Activated T-cell treated with anti-CD3 and anti-CD28 coated beads, Interleukin-2, amount 50 U/mL, for 4 hours (primary cell): ENCODE data around the gene KCNQ5. TPM values are rescaled to one million over a fixed set of nuclear protein-coding genes. Genes with fewer than 3 reads are reported as not detected.

Experiments used
- ATAC-seq, 2 donors: fragments of 200-7000 bp; cut with Tn5 transposase; one replicate each; pipeline ENCODE4 v1.10.0; 2021
- DNase-seq: peaks from one replicate; pipeline ENCODE4 v3.0.0-alpha.2; 2020
- H3K27me3 Mint-ChIP-seq: one replicate; pipeline ENCODE4 v1.8.0; 2021; ENCODE audit warnings: low read depth, mixed read lengths
- H3K36me3 Mint-ChIP-seq: one replicate; pipeline ENCODE4 v1.8.0; 2022; ENCODE audit warnings: mixed read lengths; ENCODE audit not compliant: insufficient read depth
- H3K4me1 Mint-ChIP-seq: one replicate; pipeline ENCODE4 v1.8.0; 2021; ENCODE audit warnings: low read depth, mixed read lengths
- H3K4me3 Mint-ChIP-seq: one replicate; pipeline ENCODE4 v1.8.0; 2021; ENCODE audit warnings: mild to moderate bottlenecking, moderate library complexity, mixed read lengths
- H3K9me3 Mint-ChIP-seq: one replicate; pipeline ENCODE4 v1.8.0; 2021; ENCODE audit warnings: mixed read lengths
- total RNA-seq, 3 donors: library from RNA; stranded (reverse); gene quantifications; one replicate each; pipeline ENCODE4 v1.2.1, GENCODE V29; 2021

KCNQ5 gene
- total RNA-seq, 3 donors from 2014 or later: 9.7 to 13.1 (median 11.0) TPM

GRCh38 chr6:72650081-72650745 is 28.3 kb downstream of the KCNQ5 start:
- no peak for DNase-seq
- H3K27me3 Mint-ChIP-seq: no peaks in the 10 kb centered on the region
- peaks cover 2% of the 10 kb centered on the region for H3K36me3 Mint-ChIP-seq
- H3K4me3 Mint-ChIP-seq: peak overlapping the region; percentile 10
- H3K4me1 Mint-ChIP-seq: peaks cover 21% of the 10 kb centered on the region
- peak; percentile 24 to 44 for ATAC-seq
- H3K9me3 Mint-ChIP-seq: no peaks in the 10 kb centered on the region

- Mint-ChIP-seq H3K36me3 (peaks cover 5% of the 10 kb centered on the region), H3K9me3 (no peaks in the 10 kb centered on the region), H3K4me1 (peaks cover 21% of the 10 kb centered on the region), H3K4me3 (no peak overlapping the region), H3K27me3 (no peaks in the 10 kb centered on the region)
- ATAC-seq: no peak
- DNase-seq: no peak
Measured at GRCh38 chr6:72651174-72651573, 29.3 kb downstream of the KCNQ5 start.

DNA sequence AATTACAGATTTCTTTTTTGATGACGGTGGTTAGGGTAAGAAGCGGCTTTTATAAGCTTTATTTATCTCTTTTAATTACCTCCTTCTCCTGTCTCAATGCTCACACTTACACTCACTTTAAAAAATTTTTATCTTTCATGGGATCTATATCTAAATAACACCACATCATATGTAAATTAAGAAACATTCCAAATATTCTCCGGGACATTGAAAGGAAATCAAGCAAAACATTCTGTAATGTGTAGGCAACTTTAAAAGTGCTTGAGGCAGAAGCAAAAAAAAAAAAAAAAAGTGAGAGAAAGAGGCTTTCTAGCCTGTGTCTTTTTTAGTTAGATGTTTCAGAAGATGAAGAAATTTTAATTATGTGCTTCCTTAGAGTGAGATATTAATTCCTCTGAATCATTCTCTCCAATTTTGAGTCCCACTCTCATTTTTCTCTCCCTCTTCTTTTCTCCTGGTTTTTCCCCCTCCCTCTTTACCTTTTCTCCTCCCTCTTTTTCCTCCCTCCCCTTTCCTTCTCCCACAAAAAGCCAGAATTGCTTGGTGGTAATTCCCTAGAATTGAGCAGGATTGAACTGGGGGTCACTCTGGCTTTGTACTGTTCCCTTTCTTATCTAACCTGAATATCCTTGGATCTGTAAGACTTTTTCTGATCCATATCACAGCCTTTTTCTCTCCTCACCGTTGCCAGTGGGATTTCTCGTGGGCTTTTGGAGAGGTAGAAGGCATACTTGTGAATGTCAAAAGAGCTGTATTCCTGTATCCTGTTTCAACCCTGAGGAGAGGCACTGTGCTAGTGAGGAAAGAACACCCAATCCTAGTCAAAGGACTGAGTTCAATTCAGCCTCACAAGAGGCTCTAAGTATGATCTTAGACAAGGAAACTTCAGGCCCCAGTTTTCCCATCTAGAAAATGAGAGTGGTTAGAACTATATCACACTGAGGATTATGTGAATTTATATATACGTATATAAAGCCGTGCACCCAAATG is 30.4 kb downstream of the KCNQ5 start:
- no peak for DNase-seq
- H3K4me1 Mint-ChIP-seq: peaks cover 21% of the 10 kb centered on the region
- no peaks in the 10 kb centered on the region for H3K9me3 Mint-ChIP-seq
- H3K27me3 Mint-ChIP-seq: no peaks in the 10 kb centered on the region
- ATAC-seq: no peak
- peaks cover 5% of the 10 kb centered on the region for H3K36me3 Mint-ChIP-seq
- no peak overlapping the region for H3K4me3 Mint-ChIP-seq

DNA sequence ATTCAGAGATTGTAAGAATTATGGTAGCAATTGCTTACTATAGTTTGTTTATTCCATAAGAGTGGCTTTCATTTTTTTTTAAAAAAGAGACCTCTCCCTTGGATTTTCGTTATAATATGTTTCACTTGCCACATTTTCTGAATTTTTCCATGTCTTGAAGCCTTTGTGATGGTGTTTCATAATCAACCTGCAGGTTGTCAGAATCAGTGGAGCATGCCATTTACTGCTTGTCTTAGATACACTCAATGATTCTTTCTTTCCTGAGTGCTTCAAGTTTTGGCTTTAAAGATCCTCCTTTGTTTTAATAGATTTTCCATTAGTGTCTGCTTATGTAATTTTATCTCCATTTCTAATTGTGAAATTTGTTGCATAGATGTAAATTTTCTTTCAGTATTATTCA is 31.2 kb downstream of the KCNQ5 start:
- no peak for DNase-seq
- Mint-ChIP-seq H3K4me3 (no peak overlapping the region), H3K36me3 (peaks cover 5% of the 10 kb centered on the region), H3K4me1 (peaks cover 21% of the 10 kb centered on the region), H3K27me3 (no peaks in the 10 kb centered on the region), H3K9me3 (no peaks in the 10 kb centered on the region)
- no peak for ATAC-seq

DNA sequence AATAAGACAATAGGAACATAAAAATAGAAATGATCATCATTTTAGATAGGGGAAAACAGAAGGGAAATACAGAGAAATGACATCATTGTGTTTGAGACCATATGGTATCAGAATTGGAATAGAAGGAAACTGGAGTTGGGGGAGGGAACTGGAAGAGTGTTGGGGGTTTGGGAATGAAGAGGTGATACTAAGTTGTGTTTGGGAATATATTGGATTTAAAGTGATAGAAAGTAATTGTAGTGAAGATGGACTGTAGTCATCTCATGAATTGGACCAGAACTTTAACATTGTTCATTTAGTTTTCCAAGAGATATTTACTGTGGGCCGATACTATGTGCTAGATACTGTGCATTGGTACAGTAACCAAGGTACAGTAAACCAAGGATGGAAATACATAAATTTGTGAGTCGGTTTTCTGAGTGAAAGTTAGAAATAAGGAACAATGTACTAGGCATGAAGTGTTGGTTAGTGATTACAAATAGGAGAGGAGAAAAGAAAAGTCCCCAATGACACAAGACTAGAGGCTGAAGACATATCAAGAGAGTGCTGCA is 32.3 kb downstream of the KCNQ5 start:
- Mint-ChIP-seq H3K4me1 (peaks cover 21% of the 10 kb centered on the region), H3K9me3 (no peaks in the 10 kb centered on the region), H3K27me3 (no peaks in the 10 kb centered on the region), H3K36me3 (peaks cover 6% of the 10 kb centered on the region), H3K4me3 (no peak overlapping the region)
- no peak for ATAC-seq
- no peak for DNase-seq

- Mint-ChIP-seq H3K4me3 (no peak overlapping the region), H3K27me3 (no peaks in the 10 kb centered on the region), H3K9me3 (no peaks in the 10 kb centered on the region), H3K36me3 (peaks cover 7% of the 10 kb centered on the region), H3K4me1 (peaks cover 4% of the 10 kb centered on the region)
- ATAC-seq: no peak
- no peak for DNase-seq
Measured at GRCh38 chr6:72657407-72658197, 35.7 kb downstream of the KCNQ5 start.

GRCh38 chr6:72659754-72660153 is 37.9 kb downstream of the KCNQ5 start:
- Mint-ChIP-seq H3K4me3 (no peak overlapping the region), H3K9me3 (no peaks in the 10 kb centered on the region), H3K36me3 (peaks cover 7% of the 10 kb centered on the region), H3K27me3 (no peaks in the 10 kb centered on the region), H3K4me1 (no peaks in the 10 kb centered on the region)
- no peak for ATAC-seq
- DNase-seq: no peak

DNA sequence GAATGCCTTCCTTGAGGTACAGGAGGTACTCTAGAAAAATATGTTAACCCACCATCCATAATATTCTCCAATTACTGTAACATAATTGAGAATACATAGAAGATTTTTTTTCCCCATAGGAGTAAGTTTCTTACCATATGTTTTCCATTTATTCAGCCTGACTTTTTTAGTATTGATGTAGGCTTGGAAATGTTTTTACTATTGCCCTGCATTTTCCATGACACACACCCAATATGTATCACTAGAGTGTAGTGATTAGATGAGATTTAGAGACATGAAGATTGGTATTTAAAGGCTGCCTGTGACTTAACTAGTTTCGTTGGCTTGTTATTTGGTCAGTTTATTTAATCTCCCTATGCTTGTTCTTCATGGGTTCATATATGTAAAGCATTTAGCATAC is 39.5 kb downstream of the KCNQ5 start:
- Mint-ChIP-seq H3K36me3 (peaks cover 2% of the 10 kb centered on the region), H3K27me3 (no peaks in the 10 kb centered on the region), H3K4me3 (no peak overlapping the region), H3K9me3 (no peaks in the 10 kb centered on the region), H3K4me1 (no peaks in the 10 kb centered on the region)
- DNase-seq (no peak), ATAC-seq (no peak)

GRCh38 chr6:72665599-72665998 is 43.7 kb downstream of the KCNQ5 start:
- Mint-ChIP-seq H3K4me3 (no peak overlapping the region), H3K27me3 (no peaks in the 10 kb centered on the region), H3K36me3 (no peaks in the 10 kb centered on the region), H3K9me3 (no peaks in the 10 kb centered on the region), H3K4me1 (peaks cover 10% of the 10 kb centered on the region)
- no peak for ATAC-seq
- no peak for DNase-seq

DNA sequence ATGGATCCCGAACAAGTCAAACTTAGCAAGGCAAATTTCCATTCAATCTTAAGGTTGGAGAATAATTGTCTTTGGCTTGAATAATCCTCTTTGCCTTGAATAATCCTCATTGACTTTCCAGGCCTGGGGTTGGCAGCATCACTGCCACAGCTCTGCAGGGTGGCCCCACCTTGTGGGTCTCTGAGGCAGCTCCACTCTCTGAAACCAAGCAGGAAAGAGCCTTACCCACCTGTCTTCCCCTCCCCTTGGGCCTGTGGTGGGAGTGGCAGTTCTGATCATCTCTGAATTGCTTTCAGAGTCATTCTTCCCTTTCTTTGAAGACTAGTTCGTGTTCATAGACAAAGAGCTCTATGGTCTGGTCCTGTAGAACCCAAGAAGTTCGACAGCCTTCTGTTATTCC is 47.5 kb downstream of the KCNQ5 start:
- Mint-ChIP-seq H3K36me3 (no peaks in the 10 kb centered on the region), H3K4me1 (peaks cover 14% of the 10 kb centered on the region), H3K4me3 (no peak overlapping the region), H3K27me3 (no peaks in the 10 kb centered on the region), H3K9me3 (no peaks in the 10 kb centered on the region)
- DNase-seq (no peak), ATAC-seq (no peak)

GRCh38 chr6:72672906-72673305 is 51.0 kb downstream of the KCNQ5 start:
- Mint-ChIP-seq H3K9me3 (no peaks in the 10 kb centered on the region), H3K36me3 (peaks cover 8% of the 10 kb centered on the region), H3K27me3 (no peaks in the 10 kb centered on the region), H3K4me3 (no peak overlapping the region), H3K4me1 (peaks cover 14% of the 10 kb centered on the region)
- DNase-seq: no peak
- no peak for ATAC-seq

DNA sequence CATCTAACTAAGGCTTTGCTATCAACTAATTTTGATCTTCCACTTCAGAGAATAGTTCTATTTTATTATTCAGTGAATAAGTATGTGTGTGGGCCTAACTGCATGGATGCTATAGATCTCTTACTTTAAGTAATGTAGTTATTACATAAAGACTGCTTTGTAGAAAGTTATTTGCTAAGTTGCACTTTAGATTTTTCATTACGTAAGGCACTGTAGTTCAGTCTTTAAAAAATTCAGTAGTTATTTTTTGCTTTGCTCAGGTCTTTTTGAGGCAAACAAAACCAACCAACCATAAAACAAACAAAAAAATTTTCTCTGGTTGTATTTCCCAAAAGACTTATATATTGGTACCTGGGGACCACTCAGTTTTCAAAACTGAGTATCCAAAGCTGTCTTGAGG is 53.0 kb downstream of the KCNQ5 start:
- no peaks in the 10 kb centered on the region for H3K27me3 Mint-ChIP-seq
- DNase-seq (no peak), ATAC-seq (no peak)
- peaks cover 11% of the 10 kb centered on the region for H3K36me3 Mint-ChIP-seq
- H3K4me3 Mint-ChIP-seq: no peak overlapping the region
- no peaks in the 10 kb centered on the region for H3K9me3 Mint-ChIP-seq
- peaks cover 5% of the 10 kb centered on the region for H3K4me1 Mint-ChIP-seq

GRCh38 chr6:72675396-72675795 is 53.5 kb downstream of the KCNQ5 start:
- DNase-seq (no peak), ATAC-seq (no peak)
- no peak overlapping the region for H3K4me3 Mint-ChIP-seq
- no peaks in the 10 kb centered on the region for H3K27me3 Mint-ChIP-seq
- peaks cover 11% of the 10 kb centered on the region for H3K36me3 Mint-ChIP-seq
- peaks cover 4% of the 10 kb centered on the region for H3K4me1 Mint-ChIP-seq
- no peaks in the 10 kb centered on the region for H3K9me3 Mint-ChIP-seq

- no peak for DNase-seq
- Mint-ChIP-seq H3K4me3 (no peak overlapping the region), H3K27me3 (no peaks in the 10 kb centered on the region), H3K36me3 (peaks cover 11% of the 10 kb centered on the region), H3K4me1 (no peaks in the 10 kb centered on the region), H3K9me3 (no peaks in the 10 kb centered on the region)
- no peak for ATAC-seq
Measured at GRCh38 chr6:72676995-72677394, 55.1 kb downstream of the KCNQ5 start.
